ENCODE data around the gene BPIFB2. TPM values are rescaled to one million over a fixed set of nuclear protein-coding genes. Genes with fewer than 3 reads are reported as not detected.

Gene BPIFB2
- total RNA-seq, 4 donors from 2014 or later = not detected

- Histone ChIP-seq H3K4me1 (no peaks in the 10 kb centered on the region), H3K4me3 (no peak overlapping the region), H3K36me3 (no peaks in the 10 kb centered on the region), H3K27ac (no peak overlapping the region), H3K27me3 (no peaks in the 10 kb centered on the region), H3K9me3 (no peaks in the 10 kb centered on the region)
- DNase-seq = no peak
- no peak for TF ChIP-seq POLR2A (IDR thresholded peaks at IDR 0.05)
- no peak for TF ChIP-seq CTCF (IDR thresholded peaks at IDR 0.05)
Measured at GRCh38 chr20:33032555-33032954, 25.1 kb downstream of the BPIFB2 start.

GRCh38 chr20:33033381-33033780 lies 25.9 kb downstream of the BPIFB2 start:
- no peak for DNase-seq
- no peaks in the 10 kb centered on the region for H3K36me3 ChIP-seq
- no peak for TF ChIP-seq POLR2A (IDR thresholded peaks at IDR 0.05)
- TF ChIP-seq CTCF (IDR thresholded peaks at IDR 0.05) = no peak
- H3K4me3 ChIP-seq = no peak overlapping the region
- no peaks in the 10 kb centered on the region for H3K4me1 ChIP-seq
- H3K27ac ChIP-seq = no peak overlapping the region
- no peaks in the 10 kb centered on the region for H3K9me3 ChIP-seq
- no peaks in the 10 kb centered on the region for H3K27me3 ChIP-seq

- no peaks in the 10 kb centered on the region for H3K9me3 ChIP-seq
- no peak overlapping the region for H3K4me3 ChIP-seq
- TF ChIP-seq POLR2A (IDR thresholded peaks at IDR 0.05) (no peak), CTCF (IDR thresholded peaks at IDR 0.05) (no peak)
- DNase-seq = no peak
- no peak overlapping the region for H3K27ac ChIP-seq
- H3K36me3 ChIP-seq = no peaks in the 10 kb centered on the region
- H3K27me3 ChIP-seq = no peaks in the 10 kb centered on the region
- no peaks in the 10 kb centered on the region for H3K4me1 ChIP-seq
Measured at GRCh38 chr20:33034115-33034514, 26.6 kb downstream of the BPIFB2 start.

GRCh38 chr20:33034901-33035492 lies 27.5 kb downstream of the BPIFB2 start:
- Histone ChIP-seq H3K4me3 (no peak overlapping the region), H3K27me3 (no peaks in the 10 kb centered on the region), H3K9me3 (no peaks in the 10 kb centered on the region), H3K4me1 (no peaks in the 10 kb centered on the region), H3K36me3 (no peaks in the 10 kb centered on the region), H3K27ac (no peak overlapping the region)
- TF ChIP-seq CTCF (IDR thresholded peaks at IDR 0.05) = no peak
- no peak for TF ChIP-seq POLR2A (IDR thresholded peaks at IDR 0.05)
- DNase-seq = no peak

DNA sequence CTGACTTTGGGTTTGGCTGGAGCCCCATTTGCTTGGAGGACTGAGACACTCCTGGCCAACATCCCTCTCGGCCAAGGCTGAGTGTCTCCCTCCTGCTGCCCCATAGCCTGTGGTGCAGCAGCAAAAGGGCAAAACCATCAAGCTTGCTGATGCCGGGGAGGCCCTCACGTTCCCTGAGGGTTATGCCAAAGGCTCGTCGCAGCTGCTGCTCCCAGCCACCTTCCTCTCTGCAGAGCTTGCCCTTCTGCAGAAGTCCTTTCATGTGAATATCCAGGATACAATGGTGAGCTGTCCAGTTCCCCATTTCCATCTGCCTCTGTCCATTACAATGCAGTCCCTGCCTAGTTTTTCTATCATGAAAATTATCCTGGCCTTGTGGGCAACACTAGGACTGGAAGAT lies 30.0 kb downstream of the BPIFB2 start:
- no peaks in the 10 kb centered on the region for H3K4me1 ChIP-seq
- H3K27ac ChIP-seq = no peak overlapping the region
- H3K9me3 ChIP-seq = no peaks in the 10 kb centered on the region
- no peak for DNase-seq
- TF ChIP-seq CTCF (IDR thresholded peaks at IDR 0.05) = no peak
- TF ChIP-seq POLR2A (IDR thresholded peaks at IDR 0.05) = no peak
- H3K4me3 ChIP-seq = no peak overlapping the region
- no peaks in the 10 kb centered on the region for H3K36me3 ChIP-seq
- H3K27me3 ChIP-seq = no peaks in the 10 kb centered on the region

DNA sequence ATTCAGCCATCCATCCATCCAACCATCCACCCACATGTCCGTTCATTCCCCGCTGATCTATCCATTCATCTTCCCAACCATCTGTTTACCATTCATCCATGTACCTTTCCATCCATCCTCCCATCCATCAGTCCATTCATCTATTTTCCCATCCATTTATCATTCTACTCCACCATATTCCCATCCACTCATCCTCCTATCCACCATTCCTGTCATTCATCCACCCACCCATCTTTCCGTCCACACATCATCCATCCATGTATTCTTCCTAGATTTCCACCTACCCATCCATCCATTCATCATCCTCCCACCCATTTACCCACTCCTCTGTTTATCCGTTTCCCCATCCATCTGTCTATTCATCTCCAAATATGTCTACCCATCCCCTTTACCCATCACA lies 30.7 kb downstream of the BPIFB2 start:
- H3K27me3 ChIP-seq = no peaks in the 10 kb centered on the region
- H3K9me3 ChIP-seq = no peaks in the 10 kb centered on the region
- no peaks in the 10 kb centered on the region for H3K4me1 ChIP-seq
- H3K27ac ChIP-seq = no peak overlapping the region
- TF ChIP-seq POLR2A (IDR thresholded peaks at IDR 0.05) = no peak
- no peak for TF ChIP-seq CTCF (IDR thresholded peaks at IDR 0.05)
- no peak overlapping the region for H3K4me3 ChIP-seq
- no peak for DNase-seq
- H3K36me3 ChIP-seq = no peaks in the 10 kb centered on the region
